ENCODE results near the gene FSHR.

Gene FSHR

DNA sequence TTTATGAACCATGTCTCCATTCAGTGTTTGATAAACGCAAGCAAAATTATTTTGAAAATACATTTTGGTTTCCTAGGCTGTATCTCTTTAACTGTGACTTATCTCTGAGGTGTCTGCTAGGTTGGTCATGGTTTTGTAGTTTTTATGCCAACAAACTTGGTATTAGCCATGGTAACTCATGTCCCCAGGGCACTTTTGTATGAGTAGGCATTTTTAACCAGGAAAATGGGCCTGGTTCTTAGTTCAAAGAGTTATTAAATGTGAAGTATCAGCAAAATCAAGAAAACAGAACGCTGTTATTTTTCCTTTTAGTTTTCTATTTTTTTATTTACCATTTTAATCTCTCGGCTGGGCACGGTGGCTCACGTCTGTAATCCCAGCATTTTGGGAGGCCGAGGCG lies 219.5 kb downstream of the FSHR start:
- no peak for TF ChIP-seq CTCF (IDR thresholded peaks at IDR 0.05; ENCODE audit: low read depth, low read length)
- no peak for DNase-seq (ENCODE audit: extremely low read depth, low read depth)

GRCh38 chr2:48933828-48934497 lies 220.4 kb downstream of the FSHR start:
- TF ChIP-seq CTCF (IDR thresholded peaks at IDR 0.05; ENCODE audit: low read depth, low read length) = no peak
- DNase-seq (ENCODE audit: extremely low read depth, low read depth) = no peak

- DNase-seq (ENCODE audit: extremely low read depth, low read depth) = no peak
- TF ChIP-seq CTCF (IDR thresholded peaks at IDR 0.05; ENCODE audit: low read depth, low read length) = no peak
Measured at GRCh38 chr2:48932667-48933066, 221.6 kb downstream of the FSHR start.

DNA sequence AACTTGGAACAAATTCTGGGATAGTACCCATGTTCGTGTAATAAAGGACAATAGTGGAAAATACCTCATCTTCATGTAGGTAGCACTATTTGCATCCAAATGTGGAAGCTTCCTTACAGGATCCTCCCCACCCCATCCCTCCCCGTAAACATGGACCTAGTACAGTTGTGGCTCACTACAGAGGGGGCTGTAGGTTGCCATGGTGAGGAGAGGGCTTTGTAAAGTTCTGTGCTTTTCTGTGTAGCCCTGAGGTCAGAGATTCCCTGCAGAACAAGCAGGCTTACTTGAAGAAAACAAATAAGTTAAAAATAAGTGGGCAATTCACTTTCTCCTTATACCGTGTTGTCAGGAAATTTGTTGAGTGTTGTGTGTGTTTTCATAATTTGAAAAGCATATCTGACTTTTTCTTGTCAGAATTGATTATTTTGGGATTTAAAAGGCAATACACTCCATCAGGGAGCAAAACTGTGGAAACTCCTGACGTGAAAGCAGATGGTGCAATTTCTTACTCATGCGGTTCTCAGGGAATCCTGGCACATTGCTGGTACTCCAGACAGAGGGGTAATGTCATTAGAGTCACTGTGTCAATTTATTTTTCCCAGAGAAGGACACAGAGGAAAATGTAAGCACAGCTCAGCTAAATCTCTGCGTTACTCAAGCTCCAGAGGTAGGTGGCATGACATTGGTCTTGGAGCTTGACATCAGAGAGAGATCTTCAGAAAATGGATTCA lies 224.6 kb downstream of the FSHR start:
- DNase-seq (ENCODE audit: extremely low read depth, low read depth) = no peak
- TF ChIP-seq CTCF (IDR thresholded peaks at IDR 0.05; ENCODE audit: low read depth, low read length) = no peak

DNA sequence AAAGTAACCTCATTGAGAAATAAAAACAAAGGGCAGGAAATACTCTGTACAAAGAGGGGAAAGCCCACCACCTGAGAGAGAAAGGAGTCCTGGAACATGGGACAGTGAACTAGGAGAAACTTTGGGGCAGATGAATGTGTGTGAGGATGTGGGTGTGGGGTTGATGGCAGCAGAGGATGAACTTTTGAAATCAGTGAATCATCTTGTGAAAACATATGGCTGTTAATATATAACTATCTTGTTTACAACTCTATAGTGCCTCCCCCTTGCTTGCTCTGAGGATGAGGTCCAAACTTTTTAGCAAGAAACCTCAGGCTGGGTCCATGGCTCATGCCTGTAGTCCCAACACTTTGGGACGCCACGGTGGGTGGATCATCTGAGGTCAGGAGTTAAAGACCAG lies 227.0 kb downstream of the FSHR start:
- no peak for DNase-seq (ENCODE audit: extremely low read depth, low read depth)
- TF ChIP-seq CTCF (IDR thresholded peaks at IDR 0.05; ENCODE audit: low read depth, low read length) = no peak

- TF ChIP-seq CTCF (IDR thresholded peaks at IDR 0.05; ENCODE audit: low read depth, low read length) = no peak
- no peak for DNase-seq (ENCODE audit: extremely low read depth, low read depth)
Measured at GRCh38 chr2:48915884-48916283, 238.4 kb downstream of the FSHR start.

DNA sequence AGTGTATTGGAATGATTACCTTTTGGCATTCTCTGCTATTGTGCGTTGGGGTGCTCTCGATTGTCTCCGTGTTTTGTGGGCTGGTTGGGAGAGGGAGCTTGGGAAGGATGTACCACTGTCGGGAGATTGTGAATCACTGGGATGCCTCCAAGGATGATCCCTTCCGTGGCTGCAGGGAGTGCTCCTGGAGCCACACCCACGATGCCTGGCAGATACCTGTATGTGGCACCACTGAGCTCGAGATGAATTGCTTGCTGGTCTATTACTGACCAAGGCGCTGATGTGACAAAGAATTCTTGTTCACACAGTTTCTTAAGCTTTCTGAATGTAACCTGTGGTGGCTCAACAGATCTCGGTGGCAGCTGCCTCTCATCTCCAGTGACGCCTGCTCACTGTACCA lies 239.1 kb downstream of the FSHR start:
- no peak for DNase-seq (ENCODE audit: extremely low read depth, low read depth)
- no peak for TF ChIP-seq CTCF (IDR thresholded peaks at IDR 0.05; ENCODE audit: low read depth, low read length)
